ENCODE data around the gene PCK1.

- TF ChIP-seq, protein P1, sequence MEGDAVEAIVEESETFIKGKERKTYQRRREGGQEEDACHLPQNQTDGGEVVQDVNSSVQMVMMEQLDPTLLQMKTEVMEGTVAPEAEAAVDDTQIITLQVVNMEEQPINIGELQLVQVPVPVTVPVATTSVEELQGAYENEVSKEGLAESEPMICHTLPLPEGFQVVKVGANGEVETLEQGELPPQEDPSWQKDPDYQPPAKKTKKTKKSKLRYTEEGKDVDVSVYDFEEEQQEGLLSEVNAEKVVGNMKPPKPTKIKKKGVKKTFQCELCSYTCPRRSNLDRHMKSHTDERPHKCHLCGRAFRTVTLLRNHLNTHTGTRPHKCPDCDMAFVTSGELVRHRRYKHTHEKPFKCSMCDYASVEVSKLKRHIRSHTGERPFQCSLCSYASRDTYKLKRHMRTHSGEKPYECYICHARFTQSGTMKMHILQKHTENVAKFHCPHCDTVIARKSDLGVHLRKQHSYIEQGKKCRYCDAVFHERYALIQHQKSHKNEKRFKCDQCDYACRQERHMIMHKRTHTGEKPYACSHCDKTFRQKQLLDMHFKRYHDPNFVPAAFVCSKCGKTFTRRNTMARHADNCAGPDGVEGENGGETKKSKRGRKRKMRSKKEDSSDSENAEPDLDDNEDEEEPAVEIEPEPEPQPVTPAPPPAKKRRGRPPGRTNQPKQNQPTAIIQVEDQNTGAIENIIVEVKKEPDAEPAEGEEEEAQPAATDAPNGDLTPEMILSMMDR (conservative IDR thresholded peaks at IDR 0.05; ENCODE audit: low read depth, low read length): no peak
- TF ChIP-seq EZH2 (IDR thresholded peaks at IDR 0.05; ENCODE audit: low read length, unreplicated experiment) (no peak), EZH2phosphoT487 (IDR thresholded peaks at IDR 0.05; ENCODE audit: borderline replicate concordance, low read length) (no peak)
Measured at GRCh38 chr20:57581202-57582028, 20.5 kb downstream of the PCK1 start.
